Endothelial cell (in vitro differentiated cells): ENCODE measurements around the gene MUC13. TPM values are rescaled to one million over a fixed set of nuclear protein-coding genes. Genes with fewer than 3 reads are reported as not detected.
A peak's percentile ranks its signal among the peaks of the same experiment; 100 is the strongest.

Experiments
- DNase-seq: peaks from one replicate; pipeline ENCODE4 v3.0.0; 2021; ENCODE audit warnings: low spot score
- H3K27ac Mint-ChIP-seq: one replicate; pipeline ENCODE4 v1.8.0; 2021; ENCODE audit warnings: mixed read lengths, inconsistent platforms; ENCODE audit not compliant: unreplicated experiment
- H3K27me3 Mint-ChIP-seq: one replicate; pipeline ENCODE4 v1.8.0; 2021; ENCODE audit warnings: mild to moderate bottlenecking, moderate library complexity, mixed read lengths, inconsistent platforms; ENCODE audit not compliant: unreplicated experiment
- H3K36me3 Mint-ChIP-seq: one replicate; pipeline ENCODE4 v1.8.0; 2021; ENCODE audit warnings: mild to moderate bottlenecking, low read depth, mixed read lengths, inconsistent platforms; ENCODE audit not compliant: unreplicated experiment
- H3K4me1 Mint-ChIP-seq: one replicate; pipeline ENCODE4 v1.8.0; 2021; ENCODE audit warnings: mild to moderate bottlenecking, mixed read lengths, inconsistent platforms; ENCODE audit not compliant: unreplicated experiment
- H3K4me3 Mint-ChIP-seq: one replicate; pipeline ENCODE4 v1.8.0; 2021; ENCODE audit warnings: mild to moderate bottlenecking, mixed read lengths, inconsistent platforms; ENCODE audit not compliant: unreplicated experiment
- H3K9me3 Mint-ChIP-seq: one replicate; pipeline ENCODE4 v1.8.0; 2021; ENCODE audit warnings: mixed read lengths, inconsistent platforms; ENCODE audit not compliant: unreplicated experiment
- CTCF ChIP-seq: fragments of 200-600 bp; sonication (generic); IDR thresholded peaks from one replicate; pipeline ENCODE4 v1.5.0; 2021; ENCODE audit warnings: antibody characterized with exemption; ENCODE audit not compliant: unreplicated experiment
- long read RNA-seq: library from polyadenylated mRNA; unstranded; transcript quantifications from one replicate; pipeline ENCODE4 v2.0.0, GENCODE V29; 2020; ENCODE audit not compliant: unreplicated experiment
- total RNA-seq: library from RNA; stranded (reverse); fragmentation: NEBNext Ultra II Directional; extraction: Animal tissue kit (Norgen Biotek cat#: 25700); gene quantifications from one replicate; pipeline ENCODE4 v1.2.1, GENCODE V29; 2021; ENCODE audit not compliant: unreplicated experiment

The MUC13 gene
- not detected for total RNA-seq
- long read RNA-seq, result 0 reads

- peak within 1 kb of the TSS; percentile 36 for H3K27ac Mint-ChIP-seq
- H3K36me3 Mint-ChIP-seq, result no peaks in the 10 kb centered on the region
- peaks cover 16% of the 10 kb centered on the region for H3K4me1 Mint-ChIP-seq
- TF ChIP-seq CTCF, result no peak
- no peak for DNase-seq
- H3K4me3 Mint-ChIP-seq, result no peak within 1 kb of the TSS
- peaks cover 4% of the 10 kb centered on the region for H3K27me3 Mint-ChIP-seq
- no peaks in the 10 kb centered on the region for H3K9me3 Mint-ChIP-seq
Observed at GRCh38 chr3:124934577-124934976, at the start of gene MUC13. Gene MUC13, minus strand, starts transcription at chr3:124934751. Its CDS starts 39 bp downstream, at chr3:124934712.

- no peak overlapping the region for H3K4me3 Mint-ChIP-seq
- peaks cover 9% of the 10 kb centered on the region for H3K36me3 Mint-ChIP-seq
Observed at GRCh38 chr3:124982855-124983254, 48.3 kb upstream of the MUC13 start.

GRCh38 chr3:124981472-124981871, 46.9 kb upstream of the MUC13 start:
- no peak for DNase-seq
- no peak overlapping the region for H3K27ac Mint-ChIP-seq
- peaks cover 2% of the 10 kb centered on the region for H3K27me3 Mint-ChIP-seq
- peaks cover 36% of the 10 kb centered on the region for H3K4me1 Mint-ChIP-seq
- no peaks in the 10 kb centered on the region for H3K9me3 Mint-ChIP-seq
- no peak for TF ChIP-seq CTCF
- peaks cover 15% of the 10 kb centered on the region for H3K36me3 Mint-ChIP-seq
- H3K4me3 Mint-ChIP-seq, result no peak overlapping the region

More at GRCh38 chr3:124982855-124983254, 48.3 kb upstream of the MUC13 start:
- Mint-ChIP-seq H3K9me3 (no peaks in the 10 kb centered on the region), H3K27me3 (peaks cover 2% of the 10 kb centered on the region), H3K4me1 (peaks cover 38% of the 10 kb centered on the region), H3K27ac (peak overlapping the region; percentile 89)
- DNase-seq, result peak; percentile 36
- no peak for TF ChIP-seq CTCF

GRCh38 chr3:124978627-124979026, 44.1 kb upstream of the MUC13 start:
- no peak for TF ChIP-seq CTCF
- H3K27me3 Mint-ChIP-seq, result peaks cover 3% of the 10 kb centered on the region
- H3K4me1 Mint-ChIP-seq, result peaks cover 38% of the 10 kb centered on the region
- no peaks in the 10 kb centered on the region for H3K9me3 Mint-ChIP-seq
- no peak overlapping the region for H3K4me3 Mint-ChIP-seq
- no peak for DNase-seq
- peaks cover 8% of the 10 kb centered on the region for H3K36me3 Mint-ChIP-seq
- no peak overlapping the region for H3K27ac Mint-ChIP-seq

- TF ChIP-seq CTCF, result no peak
- DNase-seq, result no peak
- H3K27me3 Mint-ChIP-seq, result peaks cover 3% of the 10 kb centered on the region
- H3K27ac Mint-ChIP-seq, result no peak overlapping the region
- no peaks in the 10 kb centered on the region for H3K9me3 Mint-ChIP-seq
- H3K36me3 Mint-ChIP-seq, result peaks cover 8% of the 10 kb centered on the region
- H3K4me3 Mint-ChIP-seq, result no peak overlapping the region
- H3K4me1 Mint-ChIP-seq, result peaks cover 23% of the 10 kb centered on the region
Observed at GRCh38 chr3:124976383-124976782, 41.8 kb upstream of the MUC13 start.
